Fibroblast of skin of back (primary cell): ENCODE results near the gene CCDC63.
"Not testable (repeated sequence)": the region's sequence is repeated elsewhere in the genome, so short reads cannot be mapped to it uniquely, and the experiment has no call there.

ENCODE experiments used
- DNase-seq: peaks from one replicate; pipeline ENCODE4 v3.0.0-alpha.2; 2013

The CCDC63 gene

GRCh38 chr12:110923192-110923591 lies 76.4 kb downstream of the CCDC63 start:
- DNase-seq = no peak

- no peak for DNase-seq
These were observed 77.0 kb downstream of the CCDC63 start for GRCh38 chr12:110923692-110924334.

- no peak for DNase-seq
These were observed 80.8 kb downstream of the CCDC63 start for GRCh38 chr12:110927546-110927945.

GRCh38 chr12:110928700-110929099 lies 81.9 kb downstream of the CCDC63 start:
- no peak for DNase-seq

- no peak for DNase-seq
These were observed 83.0 kb downstream of the CCDC63 start for GRCh38 chr12:110929818-110930217.

- no peak for DNase-seq
These were observed 83.8 kb downstream of the CCDC63 start for GRCh38 chr12:110930348-110931314.

GRCh38 chr12:110931315-110931728 lies 84.5 kb downstream of the CCDC63 start:
- DNase-seq = no peak

GRCh38 chr12:110932046-110932445 lies 85.3 kb downstream of the CCDC63 start:
- DNase-seq = no peak

GRCh38 chr12:110933326-110933974 lies 86.7 kb downstream of the CCDC63 start:
- no peak for DNase-seq

- no peak for DNase-seq
These were observed 87.5 kb downstream of the CCDC63 start for GRCh38 chr12:110934093-110934852.

GRCh38 chr12:110935588-110935987 lies 88.8 kb downstream of the CCDC63 start:
- no peak for DNase-seq

- DNase-seq = no peak
These were observed 89.7 kb downstream of the CCDC63 start for GRCh38 chr12:110936367-110937103.

- peak; percentile 23 for DNase-seq
These were observed 90.4 kb downstream of the CCDC63 start for GRCh38 chr12:110937104-110937641.

- no peak for DNase-seq
These were observed 93.5 kb downstream of the CCDC63 start for GRCh38 chr12:110940296-110940695.

- DNase-seq = no peak
These were observed 94.1 kb downstream of the CCDC63 start for GRCh38 chr12:110940933-110941332.

GRCh38 chr12:110941391-110941790 lies 94.6 kb downstream of the CCDC63 start:
- no peak for DNase-seq

GRCh38 chr12:110943373-110943772 lies 96.6 kb downstream of the CCDC63 start:
- no peak for DNase-seq

GRCh38 chr12:110948041-110948440 lies 101.3 kb downstream of the CCDC63 start:
- DNase-seq = no peak

- DNase-seq = not testable (repeated sequence)
These were observed 103.7 kb downstream of the CCDC63 start for GRCh38 chr12:110950466-110950865.

GRCh38 chr12:110950867-110951266 lies 104.1 kb downstream of the CCDC63 start:
- DNase-seq = not testable (repeated sequence)
